ENCODE measurements around the gene OSBPL6.

GRCh38 chr2:178204977-178205376 is 10.7 kb downstream of the OSBPL6 start:
- no peak for TF ChIP-seq REST (tag by site-specific recombination; IDR thresholded peaks at IDR 0.05)
- TF ChIP-seq CTCF (tag by site-specific recombination; IDR thresholded peaks at IDR 0.05): no peak

All from HEK293 (cell line).